PFSK-1 (cell line): ENCODE data around the gene ETV5.

Experiments
- FOXP2 ChIP-seq: optimal IDR thresholded peaks from 2 replicates; pipeline ENCODE3; 2011; ENCODE audit warnings: borderline replicate concordance, control low read depth, inconsistent platforms; ENCODE audit not compliant: insufficient read depth; ENCODE audit errors: extremely low read length, extremely low read depth
- POLR2AphosphoS5 ChIP-seq: IDR thresholded peaks from 2 replicates; pipeline ENCODE4 v1.6.1; 2012; ENCODE audit warnings: low read depth, mild to moderate bottlenecking, control low read depth, low read length, moderate library complexity
- REST ChIP-seq, 2 experiments: IDR thresholded peaks; 2 replicates each; pipeline versions ENCODE4 v1.6.1 to v1.8.0; 2011 to 2012; ENCODE audit warnings: low read depth in 2 of 2, low read length in 2 of 2, control low read depth in 1 of 2, inconsistent platforms in 1 of 2, mild to moderate bottlenecking in 1 of 2, moderate library complexity in 1 of 2; ENCODE audit not compliant: insufficient read depth in 1 of 2
- SIN3A ChIP-seq: IDR thresholded peaks from 2 replicates; pipeline ENCODE4 v1.6.1; 2012; ENCODE audit warnings: mild to moderate bottlenecking, low read length, moderate library complexity, borderline replicate concordance; ENCODE audit not compliant: insufficient read depth
- TAF1 ChIP-seq: IDR thresholded peaks from 2 replicates; pipeline ENCODE4 v1.6.1; 2012; ENCODE audit warnings: low read length, control low read depth, borderline replicate concordance; ENCODE audit not compliant: insufficient read depth

ETV5 gene

GRCh38 chr3:186137051-186137685 lies 28.3 kb upstream of the ETV5 start:
- peak; percentile 15 for TF ChIP-seq FOXP2
- TF ChIP-seq POLR2AphosphoS5 = no peak
- TF ChIP-seq REST (IDR thresholded peaks at IDR 0.05; ENCODE audit: insufficient read depth in 1 of 2, low read depth in 2 of 2, low read length in 2 of 2) = no peak
- no peak for TF ChIP-seq SIN3A
- no peak for TF ChIP-seq TAF1

GRCh38 chr3:186133980-186134379 lies 25.1 kb upstream of the ETV5 start:
- TF ChIP-seq FOXP2 = no peak
- no peak for TF ChIP-seq TAF1
- TF ChIP-seq POLR2AphosphoS5 = no peak
- TF ChIP-seq REST (IDR thresholded peaks at IDR 0.05; ENCODE audit: insufficient read depth in 1 of 2, low read depth in 2 of 2, low read length in 2 of 2) = no peak

- TF ChIP-seq SIN3A = no peak
- TF ChIP-seq POLR2AphosphoS5 = no peak
- TF ChIP-seq REST (IDR thresholded peaks at IDR 0.05; ENCODE audit: insufficient read depth in 1 of 2, low read depth in 2 of 2, low read length in 2 of 2) = no peak
- TF ChIP-seq TAF1 = no peak
- TF ChIP-seq FOXP2 = no peak
Measured at GRCh38 chr3:186132487-186132886, 23.6 kb upstream of the ETV5 start.

DNA sequence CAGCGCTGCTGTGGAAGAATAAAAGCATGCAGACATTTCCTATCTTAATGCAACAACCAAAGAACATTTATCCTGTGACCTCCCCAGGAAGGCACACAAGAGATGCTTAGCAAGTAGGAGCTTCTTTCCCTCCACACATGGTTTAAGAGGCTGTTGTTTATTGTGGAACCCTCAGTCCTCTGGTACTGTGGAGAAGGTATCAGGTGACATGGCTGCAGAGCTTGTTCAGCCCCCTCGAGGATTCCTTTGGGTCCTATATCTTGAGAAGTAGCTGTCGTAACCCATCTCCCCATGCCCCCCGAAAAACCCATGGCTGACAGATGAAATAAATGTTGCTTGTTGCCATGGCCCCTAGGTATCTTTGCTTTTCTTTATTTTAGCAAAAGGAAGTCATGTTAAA lies 20.3 kb upstream of the ETV5 start:
- TF ChIP-seq REST (IDR thresholded peaks at IDR 0.05; ENCODE audit: insufficient read depth in 1 of 2, low read depth in 2 of 2, low read length in 2 of 2) = no peak
- no peak for TF ChIP-seq SIN3A
- no peak for TF ChIP-seq POLR2AphosphoS5
- TF ChIP-seq FOXP2 = no peak
- no peak for TF ChIP-seq TAF1

DNA sequence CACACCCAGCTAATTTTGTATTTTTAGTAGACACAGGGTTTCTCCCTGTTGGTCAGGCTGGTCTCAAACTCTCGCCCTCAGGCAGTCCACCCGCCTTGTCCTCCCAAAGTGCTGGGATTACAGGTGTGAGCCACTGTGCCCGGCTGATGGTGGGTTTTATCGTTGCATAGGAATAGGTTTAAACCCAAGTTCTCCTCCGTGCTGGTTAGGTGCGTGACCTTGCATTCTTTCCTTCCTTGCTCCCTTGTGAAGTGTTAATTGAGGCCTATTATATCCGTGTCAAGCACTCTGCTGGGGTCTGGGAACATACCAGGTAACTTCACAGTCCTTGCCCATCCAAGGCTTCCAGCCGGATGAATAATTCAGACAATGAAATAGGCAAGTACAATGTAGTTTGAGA lies 19.3 kb upstream of the ETV5 start:
- no peak for TF ChIP-seq SIN3A
- TF ChIP-seq TAF1 = no peak
- no peak for TF ChIP-seq FOXP2
- no peak for TF ChIP-seq REST (IDR thresholded peaks at IDR 0.05; ENCODE audit: insufficient read depth in 1 of 2, low read depth in 2 of 2, low read length in 2 of 2)
- TF ChIP-seq POLR2AphosphoS5 = no peak
